IPS-NIHi11 (cell line): ENCODE data around the gene CHRM3.
"Not testable (repeated sequence)": the region's sequence is repeated elsewhere in the genome, so short reads cannot be mapped to it uniquely, and the experiment has no call there.

ENCODE experiments used
- DNase-seq: peaks from one replicate; pipeline ENCODE4 v3.0.0; 2012; ENCODE audit warnings: mixed read lengths, low spot score

Gene CHRM3

GRCh38 chr1:239386453-239387303 lies at the start of gene CHRM3:
CHRM3 (plus strand) TSS chr1:239386568; CDS start chr1:239907452, 520,884 bp downstream.
- DNase-seq = peak; percentile 77

- no peak for DNase-seq
Observed at GRCh38 chr1:239337799-239338430, 48.5 kb upstream of the CHRM3 start.

GRCh38 chr1:239347776-239348175 lies 38.6 kb upstream of the CHRM3 start:
- no peak for DNase-seq

GRCh38 chr1:239348635-239349353 lies 37.6 kb upstream of the CHRM3 start:
- no peak for DNase-seq

- no peak for DNase-seq
Observed at GRCh38 chr1:239349699-239350098, 36.7 kb upstream of the CHRM3 start.

- no peak for DNase-seq
Observed at GRCh38 chr1:239353536-239353935, 32.8 kb upstream of the CHRM3 start.

- no peak for DNase-seq
Observed at GRCh38 chr1:239354231-239354630, 32.1 kb upstream of the CHRM3 start.

- DNase-seq = no peak
Observed at GRCh38 chr1:239357867-239358266, 28.5 kb upstream of the CHRM3 start.

- DNase-seq = no peak
Observed at GRCh38 chr1:239361403-239361802, 25.0 kb upstream of the CHRM3 start.

GRCh38 chr1:239363930-239364329 lies 22.4 kb upstream of the CHRM3 start:
- DNase-seq = no peak

- DNase-seq = no peak
Observed at GRCh38 chr1:239367196-239367810, 19.1 kb upstream of the CHRM3 start.

- DNase-seq = no peak
Observed at GRCh38 chr1:239368436-239369109, 17.8 kb upstream of the CHRM3 start.

GRCh38 chr1:239370869-239371268 lies 15.5 kb upstream of the CHRM3 start:
- DNase-seq = not testable (repeated sequence)

GRCh38 chr1:239382666-239383065 lies 3.7 kb upstream of the CHRM3 start:
- no peak for DNase-seq

- DNase-seq = no peak
Observed at GRCh38 chr1:239383714-239384113, 2.7 kb upstream of the CHRM3 start.

GRCh38 chr1:239387304-239388158 lies 1.2 kb downstream of the CHRM3 start:
- peak; percentile 53 for DNase-seq

- no peak for DNase-seq
Observed at GRCh38 chr1:239388159-239388485, 1.8 kb downstream of the CHRM3 start.

GRCh38 chr1:239388578-239388977 lies 2.2 kb downstream of the CHRM3 start:
- DNase-seq = no peak

- no peak for DNase-seq
Observed at GRCh38 chr1:239389703-239390102, 3.3 kb downstream of the CHRM3 start.

- no peak for DNase-seq
Observed at GRCh38 chr1:239392271-239392670, 5.9 kb downstream of the CHRM3 start.

GRCh38 chr1:239394107-239394506 lies 7.7 kb downstream of the CHRM3 start:
- DNase-seq = no peak
